COLO668 (cell line): ENCODE results near the gene ASTN1.
"Not testable (repeated sequence)": the region's sequence is repeated elsewhere in the genome, so short reads cannot be mapped to it uniquely, and the experiment has no call there.

Source experiments
- DNase-seq: peaks from one replicate; lab custom pipeline; 2025; ENCODE audit not compliant: unreplicated experiment; lab: John Stamatoyannopoulos, UW

ASTN1 gene

GRCh38 chr1:177116941-177117340, 47.6 kb downstream of the ASTN1 start:
- no peak for DNase-seq

GRCh38 chr1:177106614-177107365, 57.7 kb downstream of the ASTN1 start:
- DNase-seq = no peak

- DNase-seq = no peak
Measured at GRCh38 chr1:177106196-177106595, 58.3 kb downstream of the ASTN1 start.

- DNase-seq = no peak
Measured at GRCh38 chr1:177103005-177103852, 61.3 kb downstream of the ASTN1 start.

- DNase-seq = no peak
Measured at GRCh38 chr1:177092001-177092400, 72.5 kb downstream of the ASTN1 start.

- DNase-seq = no peak
Measured at GRCh38 chr1:177091040-177091439, 73.5 kb downstream of the ASTN1 start.

- no peak for DNase-seq
Measured at GRCh38 chr1:177088966-177089365, 75.5 kb downstream of the ASTN1 start.

GRCh38 chr1:177082855-177083693, 81.4 kb downstream of the ASTN1 start:
- DNase-seq = no peak

GRCh38 chr1:177080564-177080963, 83.9 kb downstream of the ASTN1 start:
- DNase-seq = no peak

- no peak for DNase-seq
Measured at GRCh38 chr1:177077734-177078499, 86.6 kb downstream of the ASTN1 start.

- no peak for DNase-seq
Measured at GRCh38 chr1:177077006-177077405, 87.5 kb downstream of the ASTN1 start.

- DNase-seq = not testable (repeated sequence)
Measured at GRCh38 chr1:177074811-177075210, 89.7 kb downstream of the ASTN1 start.

GRCh38 chr1:177069490-177069889, 95.0 kb downstream of the ASTN1 start:
- DNase-seq = no peak

GRCh38 chr1:177067752-177068410, 96.6 kb downstream of the ASTN1 start:
- DNase-seq = no peak

GRCh38 chr1:177065430-177065829, 99.1 kb downstream of the ASTN1 start:
- peak; percentile 16 for DNase-seq

GRCh38 chr1:177063648-177064047, 100.9 kb downstream of the ASTN1 start:
- no peak for DNase-seq

- DNase-seq = peak; percentile 32
Measured at GRCh38 chr1:177054542-177054941, 110.0 kb downstream of the ASTN1 start.

GRCh38 chr1:177053648-177054047, 110.9 kb downstream of the ASTN1 start:
- peak; percentile 40 for DNase-seq

- no peak for DNase-seq
Measured at GRCh38 chr1:177048314-177049069, 116.0 kb downstream of the ASTN1 start.
